Adipose tissue (tissue), 3 donors: Measurements from ENCODE around the gene COMMD7. TPM values are rescaled to one million over a fixed set of nuclear protein-coding genes. Genes with fewer than 3 reads are reported as not detected.

Source experiments
- H3K27ac ChIP-seq: one replicate; pipeline ENCODE4 v1.5.1; 2013; ENCODE audit warnings: low read depth, low read length
- WGBS, 3 donors: extraction: QIAGEN DNeasy Blood & Tissue Kit; methylation state at CpG; one replicate each; pipeline ENCODE4 v1.1.7; 2013; 5-methylcytosine and 5-hydroxymethylcytosine counted together
- polyA plus RNA-seq, 3 donors: library from polyadenylated mRNA; stranded (reverse); fragments of 200-250 nt; gene quantifications; one replicate each; pipeline ENCODE4 v1.2.3, GENCODE V29; 2013
- donor health status: healthy with polysubstance abuse.
- donor health status: Bipolar disorder and iron deficiency.
- donor health status: healthy.

Gene COMMD7
- 10 to 100 TPM; 30.5 to 57.9 (median 48.1) TPM for polyA plus RNA-seq

- WGBS, 3 donors, result 2% methylated on average over 49 to 63 of the region's 64 CpGs
- peak within 1 kb of the TSS; percentile 2 for H3K27ac ChIP-seq
Observed at GRCh38 chr20:32743237-32744112, at the start of gene COMMD7. Gene COMMD7 (minus strand): TSS chr20:32743467. CDS start chr20:32743391, 76 bp downstream.

GRCh38 chr20:32792731-32793458, 49.6 kb upstream of the COMMD7 start:
- H3K27ac ChIP-seq, result no peak overlapping the region
- WGBS, 3 donors, result 77 to 81% (median 79%) methylated on average over 13 of the region's 13 CpGs

DNA sequence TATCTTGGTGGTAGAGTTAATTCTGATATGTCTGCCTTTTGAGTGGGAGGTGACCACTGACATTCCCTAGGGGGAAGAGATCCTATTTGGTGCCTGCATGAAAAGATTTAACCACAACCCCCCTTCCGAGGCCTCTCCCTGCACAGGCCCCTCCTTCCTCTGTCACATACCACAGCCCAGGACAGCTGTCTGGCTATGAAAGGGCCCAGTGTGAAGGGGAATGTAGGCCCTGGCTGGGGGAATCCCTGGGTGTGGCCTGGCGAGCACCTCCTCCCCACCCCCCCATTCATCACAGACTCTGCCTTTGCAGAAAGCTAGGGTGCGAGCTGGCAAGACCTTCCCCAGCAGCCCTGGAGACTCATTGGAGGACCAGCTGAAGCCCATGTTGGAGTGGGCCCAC, 49.0 kb upstream of the COMMD7 start:
- 64 to 74% (median 67%) methylated on average over 3 of the region's 3 CpGs for WGBS, 3 donors
- no peak overlapping the region for H3K27ac ChIP-seq

- 93 to 96% (median 94%) methylated on average over 3 of the region's 3 CpGs for WGBS, 3 donors
- no peak overlapping the region for H3K27ac ChIP-seq
Observed at GRCh38 chr20:32790751-32791057, 47.4 kb upstream of the COMMD7 start.

DNA sequence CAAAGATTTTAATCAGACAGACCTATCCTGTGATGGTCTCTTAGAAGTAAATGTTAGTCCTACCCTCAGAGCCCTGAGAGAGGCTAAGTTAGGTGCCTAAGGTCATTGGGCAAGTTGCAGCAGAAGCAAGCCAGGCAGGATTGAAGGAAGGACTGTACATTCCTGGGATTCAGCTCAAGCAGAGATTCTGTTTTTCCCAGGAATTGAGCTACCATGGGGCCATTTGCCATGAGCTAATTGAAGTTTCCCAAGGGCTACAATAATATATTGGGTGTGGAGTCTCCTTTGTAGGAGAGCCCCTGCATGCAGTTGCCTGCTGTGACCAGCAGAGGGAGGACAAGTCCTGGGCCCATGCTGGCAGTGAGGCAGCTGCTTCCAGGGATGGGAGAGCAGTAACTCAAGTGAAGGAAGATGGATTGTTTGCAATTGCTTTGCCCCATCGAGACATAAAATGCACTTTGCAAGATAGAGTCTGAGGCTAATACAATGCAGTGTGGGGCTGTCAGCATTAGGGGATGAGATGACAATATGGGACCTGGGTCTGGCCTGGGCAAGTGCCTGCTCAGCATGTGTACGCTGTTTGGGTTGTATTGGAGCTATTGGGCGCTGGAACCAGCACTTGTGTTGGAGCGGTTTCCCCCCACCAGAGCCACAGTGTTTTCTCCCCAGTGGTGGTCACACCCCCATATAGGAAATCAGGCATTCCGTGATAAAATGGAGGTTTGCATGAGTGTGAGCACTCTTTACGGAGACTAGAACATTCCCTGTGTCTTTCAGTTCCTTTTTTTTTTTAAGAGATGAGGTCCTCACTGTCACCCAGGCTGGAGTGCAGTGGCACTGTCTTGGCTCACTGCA, 46.9 kb upstream of the COMMD7 start:
- WGBS, 3 donors, result 68 to 70% (median 69%) methylated on average over 6 of the region's 6 CpGs
- H3K27ac ChIP-seq, result no peak overlapping the region

GRCh38 chr20:32787168-32787567, 43.9 kb upstream of the COMMD7 start:
- 91 to 93% (median 92%) methylated on average over 16 of the region's 16 CpGs for WGBS, 3 donors
- no peak overlapping the region for H3K27ac ChIP-seq

- no peak overlapping the region for H3K27ac ChIP-seq
- WGBS, 3 donors, result 91 to 98% (median 96%) methylated on average over 16 of the region's 16 CpGs
Observed at GRCh38 chr20:32786059-32786760, 42.9 kb upstream of the COMMD7 start.

GRCh38 chr20:32784369-32785080, 41.3 kb upstream of the COMMD7 start:
- H3K27ac ChIP-seq, result no peak overlapping the region
- WGBS, 3 donors, result 91 to 95% (median 92%) methylated on average over 13 of the region's 13 CpGs

- H3K27ac ChIP-seq, result no peak overlapping the region
- WGBS, 3 donors, result 88 to 93% (median 90%) methylated on average over 18 of the region's 18 CpGs
Observed at GRCh38 chr20:32780749-32781655, 37.7 kb upstream of the COMMD7 start.

GRCh38 chr20:32780278-32780677, 37.0 kb upstream of the COMMD7 start:
- H3K27ac ChIP-seq, result no peak overlapping the region
- 90 to 94% (median 94%) methylated on average over 16 of the region's 16 CpGs for WGBS, 3 donors

DNA sequence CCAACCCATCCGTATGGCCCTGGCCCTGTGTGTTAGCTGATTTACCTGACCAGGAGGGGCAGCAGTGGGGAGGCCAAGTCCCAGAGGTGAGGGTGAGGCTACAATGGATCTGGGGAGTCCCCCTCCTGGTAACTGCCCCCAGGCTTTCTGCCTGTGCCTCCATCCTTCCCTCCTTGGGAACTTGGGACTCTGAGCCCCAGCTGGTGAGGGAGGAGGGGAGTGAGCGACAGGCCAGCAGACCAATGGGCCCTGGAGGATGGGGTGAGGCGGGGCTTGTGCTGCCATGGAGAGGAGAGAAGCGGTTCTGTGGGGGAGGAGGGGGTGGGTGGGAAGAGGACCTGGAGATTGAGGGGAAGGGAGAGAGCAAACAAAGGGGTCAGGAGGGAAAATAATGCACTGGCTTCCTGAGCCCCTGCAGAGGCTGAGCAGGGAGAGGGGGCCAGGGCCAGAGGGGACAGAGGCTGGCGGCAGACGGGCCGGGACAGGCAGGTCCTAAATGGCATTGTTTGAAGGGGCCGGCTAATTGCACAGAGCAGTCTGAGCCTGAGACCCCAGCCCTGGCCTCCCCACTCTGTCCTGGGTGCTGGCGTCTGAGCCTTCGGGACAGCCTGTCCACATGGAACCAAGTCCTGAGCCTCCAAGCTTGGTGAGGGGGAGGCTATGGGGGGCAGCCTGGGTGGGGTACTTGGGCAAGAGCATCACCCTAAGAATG, 36.4 kb upstream of the COMMD7 start:
- no peak overlapping the region for H3K27ac ChIP-seq
- WGBS, 3 donors, result 83 to 89% (median 85%) methylated on average over 8 to 10 of the region's 10 CpGs

DNA sequence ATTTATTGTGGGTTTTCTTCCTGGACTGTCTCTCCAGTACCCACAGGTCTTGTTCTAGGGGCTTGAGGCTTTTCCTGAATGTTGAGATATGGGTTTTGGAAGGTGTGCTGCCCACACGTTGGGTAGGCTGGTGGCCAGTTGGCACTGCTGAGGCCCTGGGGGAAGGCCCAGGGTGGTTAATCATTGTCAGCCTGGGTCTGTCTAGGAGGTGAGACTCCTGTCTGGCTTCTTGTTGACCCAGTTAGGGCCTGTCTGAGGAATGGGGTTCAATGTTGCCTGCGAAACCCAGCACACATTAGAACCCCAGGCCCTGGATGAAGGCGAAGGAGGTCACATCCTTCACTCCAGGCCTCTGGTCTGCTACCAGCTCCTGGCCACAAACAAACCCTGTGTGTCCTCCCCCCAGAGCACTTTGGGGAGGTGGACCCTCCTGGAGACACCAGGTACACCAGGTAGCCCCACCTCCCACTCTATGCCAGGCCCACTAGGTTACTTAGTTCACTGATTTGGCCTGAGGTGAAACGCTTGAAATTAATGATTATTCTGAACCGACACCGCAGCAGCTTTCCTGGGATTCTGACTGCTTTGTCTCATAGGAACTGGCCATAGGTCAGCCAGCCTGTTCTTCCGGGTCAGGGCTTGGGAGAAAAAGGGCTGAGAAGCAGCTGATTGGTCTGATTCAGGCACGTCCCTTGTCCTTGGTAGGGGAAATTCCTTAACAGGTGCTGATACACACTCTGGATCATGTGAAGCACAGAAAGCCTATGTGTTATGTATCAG, 34.1 kb upstream of the COMMD7 start:
- no peak overlapping the region for H3K27ac ChIP-seq
- WGBS, 3 donors, result 34 to 88% (median 83%) methylated on average over 8 of the region's 8 CpGs

GRCh38 chr20:32775336-32775991, 32.2 kb upstream of the COMMD7 start:
- no peak overlapping the region for H3K27ac ChIP-seq
- WGBS, 3 donors, result 86 to 90% (median 86%) methylated on average over 10 of the region's 10 CpGs

DNA sequence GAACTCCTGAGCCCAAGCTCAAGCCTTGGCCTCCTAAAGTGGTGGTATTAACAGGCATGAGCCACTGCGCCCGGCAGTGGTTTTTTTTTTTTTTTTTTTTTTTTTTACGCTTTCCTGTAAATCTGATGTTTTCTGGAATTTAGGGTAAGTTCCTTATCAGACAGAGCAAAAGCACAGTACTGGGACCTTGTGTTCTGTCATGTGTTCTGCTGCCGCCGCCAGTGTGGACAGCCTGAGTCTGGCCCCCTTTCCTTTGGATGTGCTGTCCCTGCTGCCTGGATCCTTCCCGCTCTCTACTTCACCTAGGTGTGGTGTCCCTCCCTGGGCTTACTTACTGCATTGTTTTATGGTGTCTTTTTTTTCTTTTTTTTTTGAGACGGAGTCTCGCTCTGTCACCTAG, 30.6 kb upstream of the COMMD7 start:
- 83 to 89% (median 87%) methylated on average over 7 to 8 of the region's 8 CpGs for WGBS, 3 donors
- H3K27ac ChIP-seq, result no peak overlapping the region

DNA sequence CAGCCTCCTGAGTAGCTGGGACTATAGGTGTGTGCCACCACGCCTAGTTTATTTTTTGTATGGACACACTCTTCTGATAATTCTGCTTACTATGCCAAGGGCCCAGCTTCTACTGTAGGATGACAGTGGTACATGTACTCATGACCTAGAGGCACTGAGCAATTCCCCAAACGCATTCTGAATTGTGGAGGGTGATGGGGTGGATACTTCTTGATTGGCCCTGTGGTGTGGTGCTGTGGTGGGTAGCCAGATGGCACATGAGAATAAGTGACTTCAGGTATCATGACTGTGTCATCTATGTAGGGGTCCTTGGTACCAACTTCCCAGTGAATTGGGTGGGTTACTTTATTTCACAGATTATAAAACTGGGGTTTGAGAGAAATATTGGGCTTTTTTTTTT, 30.0 kb upstream of the COMMD7 start:
- WGBS, 3 donors, result 92 to 95% (median 94%) methylated on average over 2 of the region's 2 CpGs
- H3K27ac ChIP-seq, result no peak overlapping the region
